GM23338 (cell line): Measurements from ENCODE around the gene AKR1D1. TPM values are rescaled to one million over a fixed set of nuclear protein-coding genes. Genes with fewer than 3 reads are reported as not detected.

Source experiments
- ATAC-seq: fragments of 200-7000 bp; cut with Tn5 transposase; 3 replicates; pipeline ENCODE4 v1.9.1; 2020
- DNase-seq: peaks from one replicate; pipeline ENCODE4 v3.0.0-alpha.2; 2015; ENCODE audit warnings: low spot score
- H2AFZ ChIP-seq: fragments of 200-600 bp; sonication (generic); 2 replicates; pipeline ENCODE4 v1.8.0; 2016; ENCODE audit warnings: antibody characterized with exemption, mild to moderate bottlenecking, moderate library complexity
- H3F3A ChIP-seq: fragments of 200-600 bp; sonication (generic); replicated peaks from 2 replicates; pipeline ENCODE4 v1.8.0; 2017; ENCODE audit warnings: antibody characterized with exemption, mixed run types, low read depth
- H3K27ac ChIP-seq: fragments of 200-600 bp; sonication (generic); 2 replicates; pipeline ENCODE4 v1.6.1; 2016; ENCODE audit warnings: low read depth
- H3K27me3 ChIP-seq: fragments of 200-600 bp; sonication (generic); 2 replicates; pipeline ENCODE4 v1.8.0; 2016; ENCODE audit warnings: mild to moderate bottlenecking, mixed run types, moderate library complexity; ENCODE audit not compliant: insufficient read depth
- H3K36me3 ChIP-seq: fragments of 200-600 bp; sonication (generic); 2 replicates; pipeline ENCODE4 v1.8.0; 2016; ENCODE audit warnings: mild to moderate bottlenecking; ENCODE audit not compliant: insufficient read depth
- H3K4me1 ChIP-seq: fragments of 200-600 bp; sonication (generic); 2 replicates; pipeline ENCODE4 v1.8.0; 2016; ENCODE audit warnings: mild to moderate bottlenecking, moderate library complexity; ENCODE audit not compliant: insufficient read depth
- H3K4me2 ChIP-seq: fragments of 200-600 bp; sonication (generic); 2 replicates; pipeline ENCODE4 v1.7.1; 2017; ENCODE audit warnings: mixed run types
- H3K4me3 ChIP-seq: fragments of 200-600 bp; sonication (generic); 2 replicates; pipeline ENCODE4 v1.6.1; 2016; ENCODE audit warnings: mixed run types
- H3K79me2 ChIP-seq: fragments of 200-600 bp; sonication (generic); replicated peaks from 2 replicates; pipeline ENCODE4 v1.8.0; 2017; ENCODE audit warnings: mild to moderate bottlenecking; ENCODE audit not compliant: insufficient read depth
- H3K9me2 ChIP-seq: fragments of 200-600 bp; sonication (generic); 2 replicates; pipeline ENCODE4 v1.8.0; 2017; ENCODE audit not compliant: insufficient read depth
- H4K20me1 ChIP-seq: fragments of 200-600 bp; sonication (generic); replicated peaks from 2 replicates; pipeline ENCODE4 v1.8.0; 2017; ENCODE audit warnings: mild to moderate bottlenecking; ENCODE audit not compliant: insufficient read depth
- H3K27ac Mint-ChIP-seq: 2 replicates; pipeline ENCODE4 v1.8.0; 2020; ENCODE audit warnings: inconsistent platforms, mild to moderate bottlenecking, moderate library complexity, mixed read lengths
- H3K27me3 Mint-ChIP-seq: 3 replicates; pipeline ENCODE4 v1.8.0; 2022; ENCODE audit warnings: low read depth, mild to moderate bottlenecking, moderate library complexity, mixed read lengths, inconsistent platforms; ENCODE audit not compliant: insufficient read depth, poor library complexity
- H3K36me3 Mint-ChIP-seq: 3 replicates; pipeline ENCODE4 v1.8.0; 2021; ENCODE audit warnings: low read depth, mild to moderate bottlenecking, inconsistent platforms, moderate library complexity, mixed read lengths
- H3K4me1 Mint-ChIP-seq: 3 replicates; pipeline ENCODE4 v1.8.0; 2020; ENCODE audit warnings: mild to moderate bottlenecking, inconsistent platforms, mixed read lengths
- H3K4me3 Mint-ChIP-seq: 3 replicates; pipeline ENCODE4 v1.8.0; 2021; ENCODE audit warnings: moderate library complexity, mild to moderate bottlenecking, inconsistent platforms, mixed read lengths
- H3K9me3 Mint-ChIP-seq: 3 replicates; pipeline ENCODE4 v1.8.0; 2020; ENCODE audit warnings: moderate library complexity, mild to moderate bottlenecking, inconsistent platforms, mixed read lengths
- CREB1 ChIP-seq: fragments of 250-450 bp; sonication (Bioruptor Pico); IDR thresholded peaks from 2 replicates; pipeline ENCODE4 v1.5.0; 2020; ENCODE audit warnings: low read depth, mild to moderate bottlenecking, moderate library complexity
- ETS1 ChIP-seq: IDR thresholded peaks from 2 replicates; pipeline ENCODE4 v1.6.1; 2016; ENCODE audit warnings: antibody characterized with exemption
- EZH2 ChIP-seq: fragments of 200-600 bp; sonication (generic); IDR thresholded peaks from one replicate; pipeline ENCODE4 v1.8.0; 2017; ENCODE audit warnings: antibody characterized with exemption, mild to moderate bottlenecking, low read depth; ENCODE audit not compliant: unreplicated experiment
- EZH2phosphoT487 ChIP-seq: fragments of 200-600 bp; sonication (generic); IDR thresholded peaks from one replicate; pipeline ENCODE4 v1.8.1; 2018; ENCODE audit warnings: antibody characterized with exemption; ENCODE audit not compliant: unreplicated experiment
- JUNB ChIP-seq: IDR thresholded peaks from one replicate; pipeline ENCODE4 v1.6.1; 2016; ENCODE audit warnings: antibody characterized with exemption; ENCODE audit not compliant: unreplicated experiment
- NANOG ChIP-seq: IDR thresholded peaks from 2 replicates; pipeline ENCODE4 v1.6.1; 2016; ENCODE audit warnings: antibody characterized with exemption, borderline replicate concordance
- POLR2AphosphoS5 ChIP-seq: IDR thresholded peaks from 2 replicates; pipeline ENCODE4 v1.6.1; 2016; ENCODE audit warnings: antibody characterized with exemption, low read depth
- STAT1 ChIP-seq: IDR thresholded peaks from one replicate; pipeline ENCODE4 v1.6.1; 2016; ENCODE audit warnings: antibody characterized with exemption; ENCODE audit not compliant: unreplicated experiment
- ZNF114 ChIP-seq: fragments of 250-450 bp; sonication (Bioruptor Pico); IDR thresholded peaks from 2 replicates; pipeline ENCODE4 v1.5.0; 2020; ENCODE audit warnings: mild to moderate bottlenecking, moderate library complexity
- ZNF331 ChIP-seq: fragments of 250-450 bp; sonication (Bioruptor Pico); IDR thresholded peaks from 2 replicates; pipeline ENCODE4 v1.5.0; 2020; ENCODE audit warnings: low read depth, mild to moderate bottlenecking, moderate library complexity
- polyA plus RNA-seq: library from polyadenylated mRNA; unstranded; fragments of >200 nt; fragmentation: Nextera tagmentation; extraction: Ambion mirVana; gene quantifications from 2 replicates; pipeline ENCODE4 v1.2.1, GENCODE V29; 2016
- total RNA-seq: library from RNA; depleted of rRNA; stranded (reverse); fragments of >200 nt; shearing (Covaris generic); gene quantifications from 2 replicates; pipeline ENCODE4 v1.2.3, GENCODE V29; 2014
- TF ChIP-seq, protein P1 (sequence below): fragments of 250-450 bp; sonication (Bioruptor Pico); IDR thresholded peaks from 2 replicates; pipeline ENCODE4 v1.5.0; 2020; ENCODE audit warnings: mild to moderate bottlenecking, moderate library complexity
- TF ChIP-seq, protein P2 (sequence below), 2 experiments: fragments of 200-600 bp in 1 of 2; sonication (generic) in 1 of 2; conservative IDR thresholded peaks; 2 replicates each; pipeline versions ENCODE4 v1.5.1 to v1.6.1; 2016 to 2017; ENCODE audit warnings: antibody characterized with exemption in 2 of 2, low read depth in 2 of 2, mild to moderate bottlenecking in 2 of 2, moderate library complexity in 1 of 2
- TF ChIP-seq, protein P3 (sequence below): IDR thresholded peaks from one replicate; pipeline ENCODE4 v1.6.1; 2018; ENCODE audit warnings: antibody characterized with exemption; ENCODE audit not compliant: unreplicated experiment

Gene AKR1D1
- total and polyA plus RNA-seq, 2 experiments from 2014 or later = 0.14 TPM; not detected in 1

DNA sequence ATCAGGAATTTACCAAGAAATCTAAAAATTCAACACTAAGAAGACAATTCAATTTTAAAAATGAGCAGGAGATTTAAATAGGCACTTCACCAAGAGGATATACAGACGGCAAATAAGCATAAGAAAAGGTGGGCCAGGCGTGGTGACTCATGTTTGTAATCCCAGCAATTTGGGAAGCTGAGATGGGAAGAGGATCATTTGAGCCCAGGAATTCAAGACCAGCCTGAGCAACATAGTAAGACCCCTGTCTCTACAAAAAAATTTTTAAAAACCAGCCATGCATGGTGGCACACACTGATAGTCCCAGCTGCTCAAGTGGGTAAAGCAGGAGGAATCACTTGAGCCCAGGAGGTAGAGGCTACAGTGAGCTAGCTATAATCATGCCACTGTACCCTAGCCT is 3.5 kb upstream of the AKR1D1 start:
- Histone ChIP-seq H3K4me2 (0 out of 2 replicates have a peak overlapping the region, but pooled peaks have one; percentile 4), H3K79me2 (no peaks in the 10 kb centered on the region), H3F3A (no peaks in the 10 kb centered on the region), H3K9me2 (no peaks in the 10 kb centered on the region; the same call in 1 of the 2 replicates), H2AFZ (no peak overlapping the region), H3K4me1 (no peaks in the 10 kb centered on the region; the same call in 1 of the 2 replicates), H3K4me3 (no peak overlapping the region), H3K36me3 (peaks cover 3% of the 10 kb centered on the region; the same call in 1 of the 2 replicates), H3K27me3 (no peaks in the 10 kb centered on the region), H4K20me1 (no peaks in the 10 kb centered on the region), H3K27ac (peak overlapping the region; percentile 21; the same call in 1 of the 2 replicates)
- peaks cover 41% of the 10 kb centered on the region for H3K36me3 Mint-ChIP-seq
- H3K27me3 Mint-ChIP-seq = peaks cover 2% of the 10 kb centered on the region
- DNase-seq (peak; percentile 79), ATAC-seq (peak; percentile 78)
- H3K4me3 Mint-ChIP-seq = no peak overlapping the region
- peak overlapping the region; percentile 54; the same call in 1 of the 2 replicates for H3K27ac Mint-ChIP-seq
- H3K9me3 Mint-ChIP-seq = peaks cover 42% of the 10 kb centered on the region
- TF ChIP-seq, protein P1, sequence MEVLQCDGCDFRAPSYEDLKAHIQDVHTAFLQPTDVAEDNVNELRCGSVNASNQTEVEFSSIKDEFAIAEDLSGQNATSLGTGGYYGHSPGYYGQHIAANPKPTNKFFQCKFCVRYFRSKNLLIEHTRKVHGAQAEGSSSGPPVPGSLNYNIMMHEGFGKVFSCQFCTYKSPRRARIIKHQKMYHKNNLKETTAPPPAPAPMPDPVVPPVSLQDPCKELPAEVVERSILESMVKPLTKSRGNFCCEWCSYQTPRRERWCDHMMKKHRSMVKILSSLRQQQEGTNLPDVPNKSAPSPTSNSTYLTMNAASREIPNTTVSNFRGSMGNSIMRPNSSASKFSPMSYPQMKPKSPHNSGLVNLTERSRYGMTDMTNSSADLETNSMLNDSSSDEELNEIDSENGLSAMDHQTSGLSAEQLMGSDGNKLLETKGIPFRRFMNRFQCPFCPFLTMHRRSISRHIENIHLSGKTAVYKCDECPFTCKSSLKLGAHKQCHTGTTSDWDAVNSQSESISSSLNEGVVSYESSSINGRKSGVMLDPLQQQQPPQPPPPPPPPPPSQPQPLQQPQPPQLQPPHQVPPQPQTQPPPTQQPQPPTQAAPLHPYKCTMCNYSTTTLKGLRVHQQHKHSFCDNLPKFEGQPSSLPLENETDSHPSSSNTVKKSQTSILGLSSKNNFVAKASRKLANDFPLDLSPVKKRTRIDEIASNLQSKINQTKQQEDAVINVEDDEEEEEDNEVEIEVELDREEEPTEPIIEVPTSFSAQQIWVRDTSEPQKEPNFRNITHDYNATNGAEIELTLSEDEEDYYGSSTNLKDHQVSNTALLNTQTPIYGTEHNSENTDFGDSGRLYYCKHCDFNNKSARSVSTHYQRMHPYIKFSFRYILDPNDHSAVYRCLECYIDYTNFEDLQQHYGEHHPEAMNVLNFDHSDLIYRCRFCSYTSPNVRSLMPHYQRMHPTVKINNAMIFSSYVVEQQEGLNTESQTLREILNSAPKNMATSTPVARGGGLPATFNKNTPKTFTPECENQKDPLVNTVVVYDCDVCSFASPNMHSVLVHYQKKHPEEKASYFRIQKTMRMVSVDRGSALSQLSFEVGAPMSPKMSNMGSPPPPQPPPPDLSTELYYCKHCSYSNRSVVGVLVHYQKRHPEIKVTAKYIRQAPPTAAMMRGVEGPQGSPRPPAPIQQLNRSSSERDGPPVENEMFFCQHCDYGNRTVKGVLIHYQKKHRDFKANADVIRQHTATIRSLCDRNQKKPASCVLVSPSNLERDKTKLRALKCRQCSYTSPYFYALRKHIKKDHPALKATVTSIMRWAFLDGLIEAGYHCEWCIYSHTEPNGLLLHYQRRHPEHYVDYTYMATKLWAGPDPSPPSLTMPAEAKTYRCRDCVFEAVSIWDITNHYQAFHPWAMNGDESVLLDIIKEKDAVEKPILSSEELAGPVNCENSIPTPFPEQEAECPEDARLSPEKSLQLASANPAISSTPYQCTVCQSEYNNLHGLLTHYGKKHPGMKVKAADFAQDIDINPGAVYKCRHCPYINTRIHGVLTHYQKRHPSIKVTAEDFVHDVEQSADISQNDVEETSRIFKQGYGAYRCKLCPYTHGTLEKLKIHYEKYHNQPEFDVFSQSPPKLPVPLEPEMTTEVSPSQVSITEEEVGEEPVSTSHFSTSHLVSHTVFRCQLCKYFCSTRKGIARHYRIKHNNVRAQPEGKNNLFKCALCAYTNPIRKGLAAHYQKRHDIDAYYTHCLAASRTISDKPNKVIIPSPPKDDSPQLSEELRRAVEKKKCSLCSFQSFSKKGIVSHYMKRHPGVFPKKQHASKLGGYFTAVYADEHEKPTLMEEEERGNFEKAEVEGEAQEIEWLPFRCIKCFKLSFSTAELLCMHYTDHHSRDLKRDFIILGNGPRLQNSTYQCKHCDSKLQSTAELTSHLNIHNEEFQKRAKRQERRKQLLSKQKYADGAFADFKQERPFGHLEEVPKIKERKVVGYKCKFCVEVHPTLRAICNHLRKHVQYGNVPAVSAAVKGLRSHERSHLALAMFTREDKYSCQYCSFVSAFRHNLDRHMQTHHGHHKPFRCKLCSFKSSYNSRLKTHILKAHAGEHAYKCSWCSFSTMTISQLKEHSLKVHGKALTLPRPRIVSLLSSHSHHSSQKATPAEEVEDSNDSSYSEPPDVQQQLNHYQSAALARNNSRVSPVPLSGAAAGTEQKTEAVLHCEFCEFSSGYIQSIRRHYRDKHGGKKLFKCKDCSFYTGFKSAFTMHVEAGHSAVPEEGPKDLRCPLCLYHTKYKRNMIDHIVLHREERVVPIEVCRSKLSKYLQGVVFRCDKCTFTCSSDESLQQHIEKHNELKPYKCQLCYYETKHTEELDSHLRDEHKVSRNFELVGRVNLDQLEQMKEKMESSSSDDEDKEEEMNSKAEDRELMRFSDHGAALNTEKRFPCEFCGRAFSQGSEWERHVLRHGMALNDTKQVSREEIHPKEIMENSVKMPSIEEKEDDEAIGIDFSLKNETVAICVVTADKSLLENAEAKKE (CRISPR knock-in tag) = no peak
- TF ChIP-seq, protein P2, sequence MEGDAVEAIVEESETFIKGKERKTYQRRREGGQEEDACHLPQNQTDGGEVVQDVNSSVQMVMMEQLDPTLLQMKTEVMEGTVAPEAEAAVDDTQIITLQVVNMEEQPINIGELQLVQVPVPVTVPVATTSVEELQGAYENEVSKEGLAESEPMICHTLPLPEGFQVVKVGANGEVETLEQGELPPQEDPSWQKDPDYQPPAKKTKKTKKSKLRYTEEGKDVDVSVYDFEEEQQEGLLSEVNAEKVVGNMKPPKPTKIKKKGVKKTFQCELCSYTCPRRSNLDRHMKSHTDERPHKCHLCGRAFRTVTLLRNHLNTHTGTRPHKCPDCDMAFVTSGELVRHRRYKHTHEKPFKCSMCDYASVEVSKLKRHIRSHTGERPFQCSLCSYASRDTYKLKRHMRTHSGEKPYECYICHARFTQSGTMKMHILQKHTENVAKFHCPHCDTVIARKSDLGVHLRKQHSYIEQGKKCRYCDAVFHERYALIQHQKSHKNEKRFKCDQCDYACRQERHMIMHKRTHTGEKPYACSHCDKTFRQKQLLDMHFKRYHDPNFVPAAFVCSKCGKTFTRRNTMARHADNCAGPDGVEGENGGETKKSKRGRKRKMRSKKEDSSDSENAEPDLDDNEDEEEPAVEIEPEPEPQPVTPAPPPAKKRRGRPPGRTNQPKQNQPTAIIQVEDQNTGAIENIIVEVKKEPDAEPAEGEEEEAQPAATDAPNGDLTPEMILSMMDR (conservative IDR thresholded peaks at IDR 0.05; ENCODE audit: low read depth in 2 of 2) = no peak
- TF ChIP-seq, protein P3, sequence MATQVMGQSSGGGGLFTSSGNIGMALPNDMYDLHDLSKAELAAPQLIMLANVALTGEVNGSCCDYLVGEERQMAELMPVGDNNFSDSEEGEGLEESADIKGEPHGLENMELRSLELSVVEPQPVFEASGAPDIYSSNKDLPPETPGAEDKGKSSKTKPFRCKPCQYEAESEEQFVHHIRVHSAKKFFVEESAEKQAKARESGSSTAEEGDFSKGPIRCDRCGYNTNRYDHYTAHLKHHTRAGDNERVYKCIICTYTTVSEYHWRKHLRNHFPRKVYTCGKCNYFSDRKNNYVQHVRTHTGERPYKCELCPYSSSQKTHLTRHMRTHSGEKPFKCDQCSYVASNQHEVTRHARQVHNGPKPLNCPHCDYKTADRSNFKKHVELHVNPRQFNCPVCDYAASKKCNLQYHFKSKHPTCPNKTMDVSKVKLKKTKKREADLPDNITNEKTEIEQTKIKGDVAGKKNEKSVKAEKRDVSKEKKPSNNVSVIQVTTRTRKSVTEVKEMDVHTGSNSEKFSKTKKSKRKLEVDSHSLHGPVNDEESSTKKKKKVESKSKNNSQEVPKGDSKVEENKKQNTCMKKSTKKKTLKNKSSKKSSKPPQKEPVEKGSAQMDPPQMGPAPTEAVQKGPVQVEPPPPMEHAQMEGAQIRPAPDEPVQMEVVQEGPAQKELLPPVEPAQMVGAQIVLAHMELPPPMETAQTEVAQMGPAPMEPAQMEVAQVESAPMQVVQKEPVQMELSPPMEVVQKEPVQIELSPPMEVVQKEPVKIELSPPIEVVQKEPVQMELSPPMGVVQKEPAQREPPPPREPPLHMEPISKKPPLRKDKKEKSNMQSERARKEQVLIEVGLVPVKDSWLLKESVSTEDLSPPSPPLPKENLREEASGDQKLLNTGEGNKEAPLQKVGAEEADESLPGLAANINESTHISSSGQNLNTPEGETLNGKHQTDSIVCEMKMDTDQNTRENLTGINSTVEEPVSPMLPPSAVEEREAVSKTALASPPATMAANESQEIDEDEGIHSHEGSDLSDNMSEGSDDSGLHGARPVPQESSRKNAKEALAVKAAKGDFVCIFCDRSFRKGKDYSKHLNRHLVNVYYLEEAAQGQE = no peak
- TF ChIP-seq ETS1 = no peak
- no peak for TF ChIP-seq NANOG
- no peak for TF ChIP-seq STAT1
- TF ChIP-seq EZH2phosphoT487 = no peak
- no peak for TF ChIP-seq CREB1 (CRISPR knock-in tag)
- no peak for TF ChIP-seq ZNF331 (CRISPR knock-in tag)
- no peak for TF ChIP-seq POLR2AphosphoS5
- TF ChIP-seq JUNB = no peak
- no peak for TF ChIP-seq EZH2
- TF ChIP-seq ZNF114 (CRISPR knock-in tag) = no peak
- peaks cover 20% of the 10 kb centered on the region for H3K4me1 Mint-ChIP-seq
